ENCODE data around the gene UTS2R.

DNA sequence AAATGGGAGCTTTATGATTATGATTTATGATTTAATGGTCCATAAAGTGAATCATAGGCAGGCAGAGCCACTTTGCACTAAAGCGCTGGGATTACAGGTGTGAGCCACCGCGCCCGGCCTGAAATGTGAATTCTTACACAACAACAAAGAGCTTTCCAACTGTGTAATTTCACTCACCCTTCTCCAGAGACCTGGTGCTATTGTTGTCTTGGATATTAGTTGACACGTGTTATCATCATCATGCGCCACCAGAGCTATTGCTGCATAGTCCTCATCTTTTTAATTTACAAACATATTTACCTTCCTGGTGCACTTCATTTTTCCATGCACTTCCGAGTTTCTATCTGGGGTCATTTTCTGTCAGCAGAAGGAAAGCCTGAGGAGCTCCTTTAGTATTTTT lies 4.8 kb upstream of the UTS2R start:
- TF ChIP-seq, protein P1, sequence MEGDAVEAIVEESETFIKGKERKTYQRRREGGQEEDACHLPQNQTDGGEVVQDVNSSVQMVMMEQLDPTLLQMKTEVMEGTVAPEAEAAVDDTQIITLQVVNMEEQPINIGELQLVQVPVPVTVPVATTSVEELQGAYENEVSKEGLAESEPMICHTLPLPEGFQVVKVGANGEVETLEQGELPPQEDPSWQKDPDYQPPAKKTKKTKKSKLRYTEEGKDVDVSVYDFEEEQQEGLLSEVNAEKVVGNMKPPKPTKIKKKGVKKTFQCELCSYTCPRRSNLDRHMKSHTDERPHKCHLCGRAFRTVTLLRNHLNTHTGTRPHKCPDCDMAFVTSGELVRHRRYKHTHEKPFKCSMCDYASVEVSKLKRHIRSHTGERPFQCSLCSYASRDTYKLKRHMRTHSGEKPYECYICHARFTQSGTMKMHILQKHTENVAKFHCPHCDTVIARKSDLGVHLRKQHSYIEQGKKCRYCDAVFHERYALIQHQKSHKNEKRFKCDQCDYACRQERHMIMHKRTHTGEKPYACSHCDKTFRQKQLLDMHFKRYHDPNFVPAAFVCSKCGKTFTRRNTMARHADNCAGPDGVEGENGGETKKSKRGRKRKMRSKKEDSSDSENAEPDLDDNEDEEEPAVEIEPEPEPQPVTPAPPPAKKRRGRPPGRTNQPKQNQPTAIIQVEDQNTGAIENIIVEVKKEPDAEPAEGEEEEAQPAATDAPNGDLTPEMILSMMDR (IDR thresholded peaks at IDR 0.05), result no peak
- TF ChIP-seq POLR2AphosphoS5 (IDR thresholded peaks at IDR 0.05), result no peak

All from esophagus muscularis mucosa (tissue), 3 donors.